Measurements from ENCODE around the gene DGKQ.

DGKQ gene

GRCh38 chr4:995311-996026 lies 22.1 kb upstream of the DGKQ start:
- no peak for DNase-seq

- DNase-seq = no peak
These were observed 20.0 kb upstream of the DGKQ start, which contains the start of gene SLC26A1 for GRCh38 chr4:993111-994029. SLC26A1 (minus strand) TSS chr4:993404; CDS start chr4:991703, 1,701 bp downstream.

- no peak for DNase-seq
These were observed 19.1 kb upstream of the DGKQ start for GRCh38 chr4:992297-993110.

- no peak for DNase-seq
These were observed 18.3 kb upstream of the DGKQ start for GRCh38 chr4:991451-992296.

- DNase-seq = no peak
These were observed 17.5 kb upstream of the DGKQ start for GRCh38 chr4:990746-991367.

GRCh38 chr4:989722-990471 lies 16.5 kb upstream of the DGKQ start:
- no peak for DNase-seq

GRCh38 chr4:988726-989721 lies 15.7 kb upstream of the DGKQ start:
- DNase-seq = no peak

- DNase-seq = no peak
These were observed 14.5 kb upstream of the DGKQ start for GRCh38 chr4:987624-988513.

GRCh38 chr4:986879-987623 lies 13.7 kb upstream of the DGKQ start, which contains the start of gene IDUA:
IDUA (plus strand) TSS chr4:987044; CDS start chr4:987085, 41 bp downstream.
- no peak for DNase-seq

- no peak for DNase-seq
These were observed 13.1 kb upstream of the DGKQ start for GRCh38 chr4:986428-986878.

- DNase-seq = no peak
These were observed 11.9 kb upstream of the DGKQ start for GRCh38 chr4:985123-985830.

GRCh38 chr4:984336-985054 lies 11.1 kb upstream of the DGKQ start:
- no peak for DNase-seq

GRCh38 chr4:982814-983213 lies 9.4 kb upstream of the DGKQ start:
- no peak for DNase-seq

GRCh38 chr4:982291-982690 lies 8.9 kb upstream of the DGKQ start:
- DNase-seq = no peak

GRCh38 chr4:978957-979701 lies 5.8 kb upstream of the DGKQ start:
- no peak for DNase-seq
